HepG2 (cell line): ENCODE data around the gene TUBA4B. TPM values are rescaled to one million over a fixed set of nuclear protein-coding genes. Genes with fewer than 3 reads are reported as not detected.

Experiments used
- HHEX ChIP-seq: IDR thresholded peaks from 2 replicates; pipeline ENCODE4 v1.6.1; 2016; ENCODE audit warnings: control low read depth
- HIVEP1 ChIP-seq: sonication (generic); formaldehyde crosslinking; IDR thresholded peaks from 2 replicates; pipeline ENCODE4 v1.4.0; 2020; ENCODE audit warnings: mild to moderate bottlenecking, missing genetic modification reagents
- HNF4G ChIP-seq, 2 experiments: sonication (generic) in 1 of 2; formaldehyde crosslinking in 1 of 2; IDR thresholded peaks; 2 replicates each; pipeline versions ENCODE4 v1.4.0 to v1.6.1; 2011 to 2020; ENCODE audit warnings: borderline replicate concordance in 2 of 2, low read depth in 2 of 2, mild to moderate bottlenecking in 2 of 2, low read length in 1 of 2, missing genetic modification reagents in 1 of 2, moderate library complexity in 1 of 2
- REXO4 ChIP-seq: sonication (generic); formaldehyde crosslinking; IDR thresholded peaks from 2 replicates; pipeline ENCODE4 v1.8.0; 2022; ENCODE audit warnings: missing genetic modification reagents, mild to moderate bottlenecking, borderline replicate concordance
- SP140L ChIP-seq: sonication (generic); formaldehyde crosslinking; IDR thresholded peaks from 2 replicates; pipeline ENCODE4 v1.4.0; 2020; ENCODE audit warnings: missing genetic modification reagents, borderline replicate concordance
- TBL1XR1 ChIP-seq: fragments of 150-350 bp; IDR thresholded peaks from 2 replicates; pipeline ENCODE4 v1.6.1; 2014; ENCODE audit warnings: borderline replicate concordance, low read length; ENCODE audit not compliant: partially characterized antibody
- TBX2 ChIP-seq: sonication (generic); formaldehyde crosslinking; IDR thresholded peaks from 2 replicates; pipeline ENCODE4 v1.5.0; 2020; ENCODE audit warnings: missing genetic modification reagents, mild to moderate bottlenecking, borderline replicate concordance
- ZNF143 ChIP-seq: sonication (generic); formaldehyde crosslinking; IDR thresholded peaks from 2 replicates; pipeline ENCODE4 v1.4.0; 2020; ENCODE audit warnings: missing genetic modification reagents
- ZNF547 ChIP-seq: sonication (generic); formaldehyde crosslinking; IDR thresholded peaks from 2 replicates; pipeline ENCODE4 v1.5.1; 2020; ENCODE audit warnings: mild to moderate bottlenecking, missing genetic modification reagents
- polyA plus RNA-seq, 8 experiments: library from polyadenylated mRNA; depleted of rRNA in 3 of 8; stranded (reverse) in 7 of 8; unstranded in 1 of 8; fragments of >200 nt; fragmentation: Illumina TruSeq in 4 of 8; extraction: Trizol in 4 of 8; gene quantifications; 2 replicates each; pipeline versions ENCODE4 v1.2.1 to v1.2.3, GENCODE V29; 2011 to 2016; ENCODE audit warnings: low read depth in 4 of 8, missing spikeins in 1 of 8, mixed read lengths in 1 of 8; ENCODE audit not compliant: insufficient read depth in 1 of 8
- total RNA-seq, 5 experiments: library from RNA; depleted of rRNA; stranded (reverse); fragments of >200 nt; fragmentation: Illumina TruSeq; extraction: Trizol; gene quantifications; 2 replicates each; pipeline ENCODE4 v1.2.3, GENCODE V29; 2016; ENCODE audit warnings: low read depth in 1 of 5
- TF ChIP-seq, protein P1 (sequence below): IDR thresholded peaks from 2 replicates; pipeline ENCODE4 v1.6.1; 2016; ENCODE audit warnings: mild to moderate bottlenecking
- TF ChIP-seq, protein P2 (sequence below): sonication (generic); formaldehyde crosslinking; IDR thresholded peaks from 2 replicates; pipeline ENCODE4 v1.4.0; 2020; ENCODE audit warnings: mild to moderate bottlenecking, missing genetic modification reagents, borderline replicate concordance
- TF ChIP-seq, protein P3 (sequence below): sonication (generic); formaldehyde crosslinking; IDR thresholded peaks from 2 replicates; pipeline ENCODE4 v1.5.0; 2020; ENCODE audit warnings: mild to moderate bottlenecking, missing genetic modification reagents, borderline replicate concordance

The TUBA4B gene
- total and polyA plus RNA-seq, 2 of the 13 experiments (the other 11 are each of a cell fraction or from before 2014, with no cell fraction given) = 0.18 to 0.22 TPM

DNA sequence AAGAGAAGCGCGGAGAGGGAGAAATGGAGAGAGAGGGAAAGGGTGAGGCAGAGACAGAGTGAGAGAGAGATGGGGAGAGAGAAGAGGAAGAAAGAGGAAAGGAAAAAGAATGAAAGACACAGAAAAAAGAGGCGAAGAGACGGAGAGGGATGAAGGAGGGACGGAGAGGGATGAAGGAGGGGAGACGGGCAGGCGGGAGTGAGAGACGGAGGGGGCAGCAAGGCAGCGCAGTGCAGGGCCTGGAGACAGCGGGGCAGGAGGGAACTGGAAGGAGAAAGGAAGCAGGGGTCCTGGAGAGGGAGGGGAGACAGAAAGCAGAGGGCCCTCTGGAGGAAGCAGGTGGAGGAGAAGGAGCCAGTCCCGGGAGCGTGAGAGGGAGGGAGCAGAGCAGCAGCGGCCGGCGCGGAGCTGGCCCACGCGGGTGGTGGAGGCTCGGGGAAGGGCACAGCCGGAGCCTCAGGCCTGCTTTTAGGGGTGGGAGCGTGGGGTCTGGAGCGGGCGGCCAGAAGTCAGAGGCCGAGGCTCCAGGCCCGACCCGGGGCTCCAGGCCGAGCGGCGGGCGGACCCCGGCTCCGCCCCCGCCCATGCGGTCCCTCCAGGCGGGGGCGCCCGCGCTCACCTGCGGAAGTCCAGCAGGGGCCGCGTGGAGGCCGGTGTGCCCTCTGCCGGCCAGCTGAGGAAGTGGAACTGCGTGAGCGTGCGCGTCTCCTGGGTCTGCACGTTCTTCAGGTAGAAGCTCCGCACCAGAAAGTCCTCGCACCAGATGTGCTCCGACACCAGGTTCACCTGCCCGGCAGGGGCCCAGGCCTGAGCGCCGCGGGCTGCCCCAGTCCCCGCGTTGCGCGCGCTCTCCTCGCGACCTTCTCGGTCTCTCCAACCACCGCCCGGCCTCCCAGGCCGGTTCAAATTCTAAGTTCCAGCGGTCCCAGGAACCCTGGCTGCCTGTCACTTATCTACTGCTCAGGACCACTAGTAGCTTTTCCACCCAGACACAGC, 41.6 kb downstream of the TUBA4B start (continued):
- TF ChIP-seq, protein P1, sequence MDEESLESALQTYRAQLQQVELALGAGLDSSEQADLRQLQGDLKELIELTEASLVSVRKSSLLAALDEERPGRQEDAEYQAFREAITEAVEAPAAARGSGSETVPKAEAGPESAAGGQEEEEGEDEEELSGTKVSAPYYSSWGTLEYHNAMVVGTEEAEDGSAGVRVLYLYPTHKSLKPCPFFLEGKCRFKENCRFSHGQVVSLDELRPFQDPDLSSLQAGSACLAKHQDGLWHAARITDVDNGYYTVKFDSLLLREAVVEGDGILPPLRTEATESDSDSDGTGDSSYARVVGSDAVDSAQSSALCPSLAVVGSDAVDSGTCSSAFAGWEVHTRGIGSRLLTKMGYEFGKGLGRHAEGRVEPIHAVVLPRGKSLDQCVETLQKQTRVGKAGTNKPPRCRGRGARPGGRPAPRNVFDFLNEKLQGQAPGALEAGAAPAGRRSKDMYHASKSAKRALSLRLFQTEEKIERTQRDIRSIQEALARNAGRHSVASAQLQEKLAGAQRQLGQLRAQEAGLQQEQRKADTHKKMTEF = peak; percentile 96
- TF ChIP-seq HNF4G (IDR thresholded peaks at IDR 0.05; ENCODE audit: borderline replicate concordance, low read depth, low read length) = peak; percentile 59; the same call in 1 of the 2 replicates
- TF ChIP-seq HNF4G (CRISPR knock-in tag; IDR thresholded peaks at IDR 0.05; ENCODE audit: borderline replicate concordance, low read depth) = 0 out of 2 replicates have a peak, but pooled peaks have one; percentile 63
- TF ChIP-seq SP140L = no peak
- TF ChIP-seq HHEX (CRISPR knock-in tag) = no peak
- TF ChIP-seq, protein P2, sequence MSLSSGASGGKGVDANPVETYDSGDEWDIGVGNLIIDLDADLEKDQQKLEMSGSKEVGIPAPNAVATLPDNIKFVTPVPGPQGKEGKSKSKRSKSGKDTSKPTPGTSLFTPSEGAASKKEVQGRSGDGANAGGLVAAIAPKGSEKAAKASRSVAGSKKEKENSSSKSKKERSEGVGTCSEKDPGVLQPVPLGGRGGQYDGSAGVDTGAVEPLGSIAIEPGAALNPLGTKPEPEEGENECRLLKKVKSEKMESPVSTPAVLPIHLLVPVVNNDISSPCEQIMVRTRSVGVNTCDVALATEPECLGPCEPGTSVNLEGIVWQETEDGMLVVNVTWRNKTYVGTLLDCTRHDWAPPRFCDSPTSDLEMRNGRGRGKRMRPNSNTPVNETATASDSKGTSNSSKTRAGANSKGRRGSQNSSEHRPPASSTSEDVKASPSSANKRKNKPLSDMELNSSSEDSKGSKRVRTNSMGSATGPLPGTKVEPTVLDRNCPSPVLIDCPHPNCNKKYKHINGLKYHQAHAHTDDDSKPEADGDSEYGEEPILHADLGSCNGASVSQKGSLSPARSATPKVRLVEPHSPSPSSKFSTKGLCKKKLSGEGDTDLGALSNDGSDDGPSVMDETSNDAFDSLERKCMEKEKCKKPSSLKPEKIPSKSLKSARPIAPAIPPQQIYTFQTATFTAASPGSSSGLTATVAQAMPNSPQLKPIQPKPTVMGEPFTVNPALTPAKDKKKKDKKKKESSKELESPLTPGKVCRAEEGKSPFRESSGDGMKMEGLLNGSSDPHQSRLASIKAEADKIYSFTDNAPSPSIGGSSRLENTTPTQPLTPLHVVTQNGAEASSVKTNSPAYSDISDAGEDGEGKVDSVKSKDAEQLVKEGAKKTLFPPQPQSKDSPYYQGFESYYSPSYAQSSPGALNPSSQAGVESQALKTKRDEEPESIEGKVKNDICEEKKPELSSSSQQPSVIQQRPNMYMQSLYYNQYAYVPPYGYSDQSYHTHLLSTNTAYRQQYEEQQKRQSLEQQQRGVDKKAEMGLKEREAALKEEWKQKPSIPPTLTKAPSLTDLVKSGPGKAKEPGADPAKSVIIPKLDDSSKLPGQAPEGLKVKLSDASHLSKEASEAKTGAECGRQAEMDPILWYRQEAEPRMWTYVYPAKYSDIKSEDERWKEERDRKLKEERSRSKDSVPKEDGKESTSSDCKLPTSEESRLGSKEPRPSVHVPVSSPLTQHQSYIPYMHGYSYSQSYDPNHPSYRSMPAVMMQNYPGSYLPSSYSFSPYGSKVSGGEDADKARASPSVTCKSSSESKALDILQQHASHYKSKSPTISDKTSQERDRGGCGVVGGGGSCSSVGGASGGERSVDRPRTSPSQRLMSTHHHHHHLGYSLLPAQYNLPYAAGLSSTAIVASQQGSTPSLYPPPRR (CRISPR knock-in tag) = 0 out of 2 replicates have a peak, but pooled peaks have one; percentile 25
- TF ChIP-seq TBX2 = peak; percentile 87
- peak; percentile 92; the same call in 1 of the 2 replicates for TF ChIP-seq ZNF547 (CRISPR knock-in tag)
- TF ChIP-seq ZNF143 (CRISPR knock-in tag) = 0 out of 2 replicates have a peak, but pooled peaks have one; percentile 35
- no peak for TF ChIP-seq TBL1XR1
- TF ChIP-seq HIVEP1 (CRISPR knock-in tag) = peak; percentile 64; the same call in 1 of the 2 replicates
- no peak; the same call in 1 of the 2 replicates for TF ChIP-seq REXO4 (CRISPR knock-in tag)
- TF ChIP-seq, protein P3, sequence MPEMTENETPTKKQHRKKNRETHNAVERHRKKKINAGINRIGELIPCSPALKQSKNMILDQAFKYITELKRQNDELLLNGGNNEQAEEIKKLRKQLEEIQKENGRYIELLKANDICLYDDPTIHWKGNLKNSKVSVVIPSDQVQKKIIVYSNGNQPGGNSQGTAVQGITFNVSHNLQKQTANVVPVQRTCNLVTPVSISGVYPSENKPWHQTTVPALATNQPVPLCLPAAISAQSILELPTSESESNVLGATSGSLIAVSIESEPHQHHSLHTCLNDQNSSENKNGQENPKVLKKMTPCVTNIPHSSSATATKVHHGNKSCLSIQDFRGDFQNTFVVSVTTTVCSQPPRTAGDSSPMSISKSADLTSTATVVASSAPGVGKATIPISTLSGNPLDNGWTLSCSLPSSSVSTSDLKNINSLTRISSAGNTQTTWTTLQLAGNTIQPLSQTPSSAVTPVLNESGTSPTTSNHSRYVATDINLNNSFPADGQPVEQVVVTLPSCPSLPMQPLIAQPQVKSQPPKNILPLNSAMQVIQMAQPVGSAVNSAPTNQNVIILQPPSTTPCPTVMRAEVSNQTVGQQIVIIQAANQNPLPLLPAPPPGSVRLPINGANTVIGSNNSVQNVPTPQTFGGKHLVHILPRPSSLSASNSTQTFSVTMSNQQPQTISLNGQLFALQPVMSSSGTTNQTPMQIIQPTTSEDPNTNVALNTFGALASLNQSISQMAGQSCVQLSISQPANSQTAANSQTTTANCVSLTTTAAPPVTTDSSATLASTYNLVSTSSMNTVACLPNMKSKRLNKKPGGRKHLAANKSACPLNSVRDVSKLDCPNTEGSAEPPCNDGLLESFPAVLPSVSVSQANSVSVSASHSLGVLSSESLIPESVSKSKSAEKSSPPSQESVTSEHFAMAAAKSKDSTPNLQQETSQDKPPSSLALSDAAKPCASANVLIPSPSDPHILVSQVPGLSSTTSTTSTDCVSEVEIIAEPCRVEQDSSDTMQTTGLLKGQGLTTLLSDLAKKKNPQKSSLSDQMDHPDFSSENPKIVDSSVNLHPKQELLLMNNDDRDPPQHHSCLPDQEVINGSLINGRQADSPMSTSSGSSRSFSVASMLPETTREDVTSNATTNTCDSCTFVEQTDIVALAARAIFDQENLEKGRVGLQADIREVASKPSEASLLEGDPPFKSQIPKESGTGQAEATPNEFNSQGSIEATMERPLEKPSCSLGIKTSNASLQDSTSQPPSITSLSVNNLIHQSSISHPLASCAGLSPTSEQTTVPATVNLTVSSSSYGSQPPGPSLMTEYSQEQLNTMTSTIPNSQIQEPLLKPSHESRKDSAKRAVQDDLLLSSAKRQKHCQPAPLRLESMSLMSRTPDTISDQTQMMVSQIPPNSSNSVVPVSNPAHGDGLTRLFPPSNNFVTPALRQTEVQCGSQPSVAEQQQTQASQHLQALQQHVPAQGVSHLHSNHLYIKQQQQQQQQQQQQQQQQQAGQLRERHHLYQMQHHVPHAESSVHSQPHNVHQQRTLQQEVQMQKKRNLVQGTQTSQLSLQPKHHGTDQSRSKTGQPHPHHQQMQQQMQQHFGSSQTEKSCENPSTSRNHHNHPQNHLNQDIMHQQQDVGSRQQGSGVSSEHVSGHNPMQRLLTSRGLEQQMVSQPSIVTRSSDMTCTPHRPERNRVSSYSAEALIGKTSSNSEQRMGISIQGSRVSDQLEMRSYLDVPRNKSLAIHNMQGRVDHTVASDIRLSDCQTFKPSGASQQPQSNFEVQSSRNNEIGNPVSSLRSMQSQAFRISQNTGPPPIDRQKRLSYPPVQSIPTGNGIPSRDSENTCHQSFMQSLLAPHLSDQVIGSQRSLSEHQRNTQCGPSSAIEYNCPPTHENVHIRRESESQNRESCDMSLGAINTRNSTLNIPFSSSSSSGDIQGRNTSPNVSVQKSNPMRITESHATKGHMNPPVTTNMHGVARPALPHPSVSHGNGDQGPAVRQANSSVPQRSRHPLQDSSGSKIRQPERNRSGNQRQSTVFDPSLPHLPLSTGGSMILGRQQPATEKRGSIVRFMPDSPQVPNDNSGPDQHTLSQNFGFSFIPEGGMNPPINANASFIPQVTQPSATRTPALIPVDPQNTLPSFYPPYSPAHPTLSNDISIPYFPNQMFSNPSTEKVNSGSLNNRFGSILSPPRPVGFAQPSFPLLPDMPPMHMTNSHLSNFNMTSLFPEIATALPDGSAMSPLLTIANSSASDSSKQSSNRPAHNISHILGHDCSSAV (CRISPR knock-in tag) = no peak
